SK-N-SH treated with all-trans-retinoic acid at 6 μM for 48 hours (cell line): ENCODE results near the gene DLG1.

ENCODE experiments used
- ATAC-seq: fragments of 200-7000 bp; cut with Tn5 transposase; 3 replicates; pipeline ENCODE4 v1.9.1; 2020; ENCODE audit warnings: mild to moderate bottlenecking, moderate library complexity
- ARNTL ChIP-seq: fragments of 450-650 bp; formaldehyde crosslinking; IDR thresholded peaks from 2 replicates; pipeline ENCODE4 v1.5.0; 2020; ENCODE audit warnings: low read depth, mild to moderate bottlenecking, moderate library complexity, borderline replicate concordance
- BACH2 ChIP-seq: fragments of 250-450 bp; sonication (Bioruptor Pico); IDR thresholded peaks from 2 replicates; pipeline ENCODE4 v1.9.0; 2021; ENCODE audit warnings: mild to moderate bottlenecking, borderline replicate concordance
- CSDC2 ChIP-seq: fragments of 250-450 bp; sonication (Bioruptor Pico); IDR thresholded peaks from 2 replicates; pipeline ENCODE4 v1.5.0; 2020; ENCODE audit warnings: mild to moderate bottlenecking, moderate library complexity
- ESRRG ChIP-seq: fragments of 250-450 bp; sonication (Bioruptor Pico); IDR thresholded peaks from 2 replicates; pipeline ENCODE4 v1.6.1; 2021; ENCODE audit warnings: mild to moderate bottlenecking
- GLIS3 ChIP-seq: fragments of 250-450 bp; sonication (Bioruptor Pico); IDR thresholded peaks from 2 replicates; pipeline ENCODE4 v1.5.0; 2020; ENCODE audit warnings: mild to moderate bottlenecking, moderate library complexity
- OSR1 ChIP-seq: fragments of 250-450 bp; sonication (Bioruptor Pico); IDR thresholded peaks from 2 replicates; pipeline ENCODE4 v1.8.0; 2022; ENCODE audit warnings: moderate library complexity, mild to moderate bottlenecking, inconsistent platforms
- PATZ1 ChIP-seq: fragments of 250-450 bp; sonication (Bioruptor Pico); IDR thresholded peaks from 2 replicates; pipeline ENCODE4 v1.8.0; 2020; ENCODE audit warnings: mild to moderate bottlenecking, moderate library complexity, borderline replicate concordance
- POU6F1 ChIP-seq: fragments of 250-450 bp; sonication (Bioruptor Pico); IDR thresholded peaks from 2 replicates; pipeline ENCODE4 v1.8.0; 2021; ENCODE audit warnings: low read depth, mild to moderate bottlenecking, moderate library complexity, borderline replicate concordance
- PPARA ChIP-seq: fragments of 250-450 bp; sonication (Bioruptor Pico); IDR thresholded peaks from 2 replicates; pipeline ENCODE4 v1.5.0; 2020; ENCODE audit warnings: mild to moderate bottlenecking, borderline replicate concordance
- RARB ChIP-seq: fragments of 250-450 bp; sonication (Bioruptor Pico); IDR thresholded peaks from 2 replicates; pipeline ENCODE4 v1.8.0; 2021; ENCODE audit warnings: mild to moderate bottlenecking, moderate library complexity
- SNAI2 ChIP-seq: fragments of 250-450 bp; sonication (Bioruptor Pico); IDR thresholded peaks from 2 replicates; pipeline ENCODE4 v1.5.0; 2020; ENCODE audit warnings: mild to moderate bottlenecking, moderate library complexity
- TCF4 ChIP-seq: fragments of 250-450 bp; sonication (Bioruptor Pico); IDR thresholded peaks from 2 replicates; pipeline ENCODE4 v1.8.0; 2021; ENCODE audit warnings: mild to moderate bottlenecking, moderate library complexity, borderline replicate concordance
- TOX ChIP-seq: fragments of 250-450 bp; sonication (Bioruptor Pico); IDR thresholded peaks from 2 replicates; pipeline ENCODE4 v1.8.0; 2021; ENCODE audit warnings: mild to moderate bottlenecking, moderate library complexity, borderline replicate concordance
- TSHZ2 ChIP-seq: fragments of 250-450 bp; sonication (Bioruptor Pico); IDR thresholded peaks from 2 replicates; pipeline ENCODE4 v1.5.0; 2020; ENCODE audit warnings: mild to moderate bottlenecking, moderate library complexity
- ZC3H10 ChIP-seq: fragments of 250-450 bp; sonication (Bioruptor Pico); IDR thresholded peaks from 2 replicates; pipeline ENCODE4 v1.5.1; 2021; ENCODE audit warnings: mild to moderate bottlenecking, moderate library complexity
- ZFP3 ChIP-seq: fragments of 250-450 bp; sonication (Bioruptor Pico); IDR thresholded peaks from 2 replicates; pipeline ENCODE4 v1.5.0; 2020; ENCODE audit warnings: mild to moderate bottlenecking, moderate library complexity
- ZFP30 ChIP-seq: fragments of 450-650 bp; formaldehyde crosslinking; IDR thresholded peaks from 2 replicates; pipeline ENCODE4 v1.5.0; 2022; ENCODE audit warnings: mild to moderate bottlenecking, moderate library complexity
- ZNF565 ChIP-seq: fragments of 450-650 bp; formaldehyde crosslinking; conservative IDR thresholded peaks from 2 replicates; pipeline ENCODE4 v1.5.0; 2020; ENCODE audit warnings: low read depth, mild to moderate bottlenecking, moderate library complexity
- ZNF70 ChIP-seq: fragments of 450-650 bp; formaldehyde crosslinking; IDR thresholded peaks from 2 replicates; pipeline ENCODE4 v1.5.0; 2020; ENCODE audit warnings: mild to moderate bottlenecking, moderate library complexity
- ZNF8 ChIP-seq: fragments of 450-650 bp; formaldehyde crosslinking; IDR thresholded peaks from 2 replicates; pipeline ENCODE4 v1.5.0; 2020; ENCODE audit warnings: mild to moderate bottlenecking, moderate library complexity
- TF ChIP-seq, protein P1 (sequence below): fragments of 250-450 bp; sonication (Bioruptor Pico); IDR thresholded peaks from 2 replicates; pipeline ENCODE4 v1.5.1; 2020; ENCODE audit warnings: low read depth, mild to moderate bottlenecking, moderate library complexity

DLG1 gene

GRCh38 chr3:197027896-197028727 lies 270.3 kb downstream of the DLG1 start:
- no peak for ATAC-seq
- no peak for TF ChIP-seq ZNF70 (CRISPR knock-in tag)
- TF ChIP-seq BACH2 (CRISPR knock-in tag) = no peak
- no peak for TF ChIP-seq PATZ1
- TF ChIP-seq ZNF565 (CRISPR knock-in tag) = no peak
- TF ChIP-seq ZFP3 = no peak
- TF ChIP-seq TOX (CRISPR knock-in tag) = no peak
- TF ChIP-seq OSR1 = no peak
- TF ChIP-seq ZFP30 (CRISPR knock-in tag) = no peak
- TF ChIP-seq TCF4 (CRISPR knock-in tag) = no peak
- TF ChIP-seq, protein P1, sequence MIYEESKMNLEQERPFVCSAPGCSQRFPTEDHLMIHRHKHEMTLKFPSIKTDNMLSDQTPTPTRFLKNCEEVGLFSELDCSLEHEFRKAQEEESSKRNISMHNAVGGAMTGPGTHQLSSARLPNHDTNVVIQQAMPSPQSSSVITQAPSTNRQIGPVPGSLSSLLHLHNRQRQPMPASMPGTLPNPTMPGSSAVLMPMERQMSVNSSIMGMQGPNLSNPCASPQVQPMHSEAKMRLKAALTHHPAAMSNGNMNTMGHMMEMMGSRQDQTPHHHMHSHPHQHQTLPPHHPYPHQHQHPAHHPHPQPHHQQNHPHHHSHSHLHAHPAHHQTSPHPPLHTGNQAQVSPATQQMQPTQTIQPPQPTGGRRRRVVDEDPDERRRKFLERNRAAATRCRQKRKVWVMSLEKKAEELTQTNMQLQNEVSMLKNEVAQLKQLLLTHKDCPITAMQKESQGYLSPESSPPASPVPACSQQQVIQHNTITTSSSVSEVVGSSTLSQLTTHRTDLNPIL (CRISPR knock-in tag) = no peak
- no peak for TF ChIP-seq PPARA

- TF ChIP-seq ESRRG (CRISPR knock-in tag) = no peak
- no peak for TF ChIP-seq ZNF8 (CRISPR knock-in tag)
- no peak for TF ChIP-seq ZFP30 (CRISPR knock-in tag)
- no peak for TF ChIP-seq PATZ1
- TF ChIP-seq OSR1 = no peak
- TF ChIP-seq TCF4 (CRISPR knock-in tag) = no peak
- TF ChIP-seq SNAI2 (CRISPR knock-in tag) = no peak
- no peak for TF ChIP-seq PPARA
- no peak for TF ChIP-seq CSDC2 (CRISPR knock-in tag)
- no peak for TF ChIP-seq BACH2 (CRISPR knock-in tag)
- TF ChIP-seq TOX (CRISPR knock-in tag) = no peak
- no peak for TF ChIP-seq RARB
- TF ChIP-seq, protein P1 (CRISPR knock-in tag) = no peak
- no peak for TF ChIP-seq POU6F1 (CRISPR knock-in tag)
- no peak for TF ChIP-seq ARNTL (CRISPR knock-in tag)
- no peak for TF ChIP-seq GLIS3 (CRISPR knock-in tag)
- no peak for TF ChIP-seq ZNF565 (CRISPR knock-in tag)
- TF ChIP-seq ZC3H10 (CRISPR knock-in tag) = no peak
- no peak for TF ChIP-seq ZNF70 (CRISPR knock-in tag)
- no peak for TF ChIP-seq TSHZ2 (CRISPR knock-in tag)
- TF ChIP-seq, all 23 proteins: peak for 0
These were observed 271.1 kb downstream of the DLG1 start for GRCh38 chr3:197027151-197027895.

More at GRCh38 chr3:197027151-197027895, 271.1 kb downstream of the DLG1 start:
- no peak for ATAC-seq
